WTC11 (cell line): Measurements from ENCODE around the gene PLCD4.

Experiments used
- ATF3 ChIP-seq: sonication (generic); formaldehyde crosslinking; conservative IDR thresholded peaks from 2 replicates; pipeline ENCODE4 v1.8.1; 2022; ENCODE audit warnings: mild to moderate bottlenecking, missing genetic modification reagents
- CREB1 ChIP-seq: sonication (generic); formaldehyde crosslinking; IDR thresholded peaks from 2 replicates; pipeline ENCODE4 v1.8.0; 2023; ENCODE audit warnings: mild to moderate bottlenecking, missing genetic modification reagents
- CTCF ChIP-seq: fragments of 200-600 bp; IDR thresholded peaks from 2 replicates; pipeline ENCODE4 v1.8.0; 2022; ENCODE audit warnings: antibody characterized with exemption
- E2F4 ChIP-seq: sonication (generic); formaldehyde crosslinking; IDR thresholded peaks from 2 replicates; pipeline ENCODE4 v1.8.1; 2022; ENCODE audit warnings: low read depth, mild to moderate bottlenecking, moderate library complexity, missing genetic modification reagents, borderline replicate concordance
- FOXP4 ChIP-seq: sonication (generic); formaldehyde crosslinking; IDR thresholded peaks from 2 replicates; pipeline ENCODE4 v1.8.0; 2022; ENCODE audit warnings: mild to moderate bottlenecking, missing genetic modification reagents
- MAX ChIP-seq: sonication (generic); formaldehyde crosslinking; IDR thresholded peaks from 2 replicates; pipeline ENCODE4 v1.8.0; 2022; ENCODE audit warnings: mild to moderate bottlenecking, missing genetic modification reagents
- NFE2L1 ChIP-seq: sonication (generic); formaldehyde crosslinking; IDR thresholded peaks from 2 replicates; pipeline ENCODE4 v1.8.1; 2023; ENCODE audit warnings: missing genetic modification reagents
- PRDM15 ChIP-seq: sonication (generic); formaldehyde crosslinking; IDR thresholded peaks from 2 replicates; pipeline ENCODE4 v1.8.0; 2022; ENCODE audit warnings: missing genetic modification reagents
- PRRX2 ChIP-seq: fragments of 250-450 bp; sonication (Bioruptor Pico); IDR thresholded peaks from 2 replicates; pipeline ENCODE4 v1.8.0; 2021; ENCODE audit warnings: mild to moderate bottlenecking
- RELA ChIP-seq: sonication (generic); formaldehyde crosslinking; IDR thresholded peaks from 2 replicates; pipeline ENCODE4 v1.8.1; 2022; ENCODE audit warnings: missing genetic modification reagents, mild to moderate bottlenecking, borderline replicate concordance
- USF2 ChIP-seq: sonication (generic); formaldehyde crosslinking; IDR thresholded peaks from 2 replicates; pipeline ENCODE4 v1.8.1; 2023; ENCODE audit warnings: mild to moderate bottlenecking, missing genetic modification reagents, moderate library complexity

GRCh38 chr2:218582076-218582475 lies 25.6 kb upstream of the PLCD4 start:
- no peak for TF ChIP-seq ATF3 (CRISPR knock-in tag)
- TF ChIP-seq E2F4 (CRISPR knock-in tag): no peak
- TF ChIP-seq CTCF: no peak
- no peak for TF ChIP-seq PRRX2 (CRISPR knock-in tag)
- no peak for TF ChIP-seq FOXP4 (CRISPR knock-in tag)
- no peak for TF ChIP-seq USF2
- TF ChIP-seq CREB1: no peak
- TF ChIP-seq NFE2L1 (CRISPR knock-in tag): no peak
- TF ChIP-seq PRDM15 (CRISPR knock-in tag): no peak
- no peak for TF ChIP-seq RELA
- TF ChIP-seq MAX (CRISPR knock-in tag): no peak
